HepG2 (cell line): ENCODE measurements around the gene STK39. TPM values are rescaled to one million over a fixed set of nuclear protein-coding genes. Genes with fewer than 3 reads are reported as not detected.
A peak's percentile ranks its signal among the peaks of the same experiment; 100 is the strongest.

Experiments used
- ARID4A ChIP-seq: sonication (generic); formaldehyde crosslinking; IDR thresholded peaks from 2 replicates; pipeline ENCODE4 v1.5.0; 2020; ENCODE audit warnings: mild to moderate bottlenecking, missing genetic modification reagents, borderline replicate concordance
- ATAD3A ChIP-seq: sonication (generic); formaldehyde crosslinking; IDR thresholded peaks from 2 replicates; pipeline ENCODE4 v1.4.0; 2020; ENCODE audit warnings: missing genetic modification reagents
- ATF6 ChIP-seq: sonication (generic); formaldehyde crosslinking; conservative IDR thresholded peaks from 2 replicates; pipeline ENCODE4 v1.4.0; 2020; ENCODE audit warnings: missing genetic modification reagents
- IKZF5 ChIP-seq: IDR thresholded peaks from 2 replicates; pipeline ENCODE4 v1.6.1; 2018; ENCODE audit warnings: missing genetic modification reagents, mild to moderate bottlenecking, missing compliant biosample characterization
- NCOA1 ChIP-seq: sonication (generic); formaldehyde crosslinking; IDR thresholded peaks from 2 replicates; pipeline ENCODE4 v1.9.0; 2021; ENCODE audit warnings: missing genetic modification reagents
- NFE2L1 ChIP-seq: sonication (generic); formaldehyde crosslinking; IDR thresholded peaks from 2 replicates; pipeline ENCODE4 v1.4.0; 2020; ENCODE audit warnings: missing genetic modification reagents, mild to moderate bottlenecking, borderline replicate concordance
- ZNF451 ChIP-seq: sonication (generic); formaldehyde crosslinking; IDR thresholded peaks from 2 replicates; pipeline ENCODE4 v1.5.0; 2020; ENCODE audit warnings: mild to moderate bottlenecking, missing genetic modification reagents
- ZNF619 ChIP-seq: sonication (generic); formaldehyde crosslinking; IDR thresholded peaks from 2 replicates; pipeline ENCODE4 v1.4.0; 2020; ENCODE audit warnings: mild to moderate bottlenecking, missing genetic modification reagents
- ZNF709 ChIP-seq: sonication (generic); formaldehyde crosslinking; IDR thresholded peaks from 2 replicates; pipeline ENCODE4 v1.5.0; 2020; ENCODE audit warnings: mild to moderate bottlenecking, missing genetic modification reagents
- ZNF770 ChIP-seq: sonication (generic); formaldehyde crosslinking; IDR thresholded peaks from 2 replicates; pipeline ENCODE4 v1.5.0; 2020; ENCODE audit warnings: mild to moderate bottlenecking, missing genetic modification reagents
- polyA plus RNA-seq, 8 experiments: library from polyadenylated mRNA; depleted of rRNA in 3 of 8; stranded (reverse) in 7 of 8; unstranded in 1 of 8; fragments of >200 nt; fragmentation: Illumina TruSeq in 4 of 8; extraction: Trizol in 4 of 8; gene quantifications; 2 replicates each; pipeline versions ENCODE4 v1.2.1 to v1.2.3, GENCODE V29; 2011 to 2016; ENCODE audit warnings: low read depth in 4 of 8, missing spikeins in 1 of 8, mixed read lengths in 1 of 8; ENCODE audit not compliant: insufficient read depth in 1 of 8
- total RNA-seq, 5 experiments: library from RNA; depleted of rRNA; stranded (reverse); fragments of >200 nt; fragmentation: Illumina TruSeq; extraction: Trizol; gene quantifications; 2 replicates each; pipeline ENCODE4 v1.2.3, GENCODE V29; 2016; ENCODE audit warnings: low read depth in 1 of 5
- TF ChIP-seq, protein P1 (sequence below): sonication (generic); formaldehyde crosslinking; IDR thresholded peaks from 2 replicates; pipeline ENCODE4 v1.4.0; 2020; ENCODE audit warnings: missing genetic modification reagents

STK39 gene
- total and polyA plus RNA-seq, 2 of the 13 experiments (the other 11 are each of a cell fraction or from before 2014, with no cell fraction given) = 27.3 to 38.4 TPM

DNA sequence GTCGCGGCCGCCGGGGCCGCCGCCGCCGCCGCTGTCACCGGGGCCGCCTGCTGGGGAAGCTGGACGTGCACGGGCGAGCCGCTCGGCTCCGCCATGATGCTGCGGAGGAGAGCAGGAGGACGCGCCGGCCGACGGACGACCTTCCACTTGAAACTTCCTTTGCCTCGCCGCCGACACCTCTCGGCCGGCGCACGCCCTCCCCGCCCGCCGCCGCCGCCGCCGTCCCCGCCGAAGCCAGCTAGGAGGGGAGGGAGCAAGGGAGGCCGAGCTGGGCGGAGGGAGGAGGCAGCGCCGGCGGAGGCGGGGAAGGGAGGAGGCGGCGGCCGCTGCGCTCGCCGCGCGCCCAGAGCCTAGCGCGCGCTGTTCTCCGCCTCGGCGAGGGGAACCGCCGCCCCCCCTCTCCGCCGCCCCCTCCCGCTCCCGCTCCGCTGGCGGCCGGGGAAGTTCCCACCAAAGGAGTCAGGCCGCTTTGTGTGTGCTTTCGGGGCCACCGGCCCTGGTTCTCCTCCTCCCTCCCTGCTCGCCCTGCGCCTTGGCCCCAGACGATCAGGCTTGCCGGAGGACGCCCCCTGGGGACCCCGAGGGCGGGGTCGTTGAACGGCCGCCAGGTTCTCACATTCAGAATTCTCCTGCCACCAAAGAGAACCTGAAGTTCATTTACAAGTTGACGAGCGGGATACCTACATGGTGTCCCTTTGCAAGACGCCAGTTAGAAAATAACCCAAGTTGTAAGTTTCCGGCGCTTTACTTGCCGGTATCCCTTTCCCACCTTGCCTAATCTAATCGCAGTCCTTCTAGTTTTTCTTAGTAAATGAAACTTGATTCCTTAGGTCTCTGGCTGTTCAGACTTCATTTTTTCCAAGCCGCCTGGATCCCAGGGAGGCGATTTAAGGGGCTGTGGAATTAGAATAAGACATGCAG lies at the start of gene STK39 (continued):
- TF ChIP-seq ATF6 (CRISPR knock-in tag) (peak; percentile 68; the same call in 1 of the 2 replicates), ZNF451 (peak; percentile 72; the same call in 1 of the 2 replicates), ZNF709 (CRISPR knock-in tag) (peak; percentile 76; the same call in 1 of the 2 replicates), ZNF619 (CRISPR knock-in tag) (no peak), ATAD3A (CRISPR knock-in tag) (no peak), ZNF770 (CRISPR knock-in tag) (peak; percentile 95), NFE2L1 (no peak), IKZF5 (peak; percentile 77; the same call in 1 of the 2 replicates), NCOA1 (CRISPR knock-in tag) (0 out of 2 replicates have a peak, but pooled peaks have one; percentile 59), ARID4A (CRISPR knock-in tag) (peak; percentile 65; the same call in 1 of the 2 replicates)
- TF ChIP-seq, protein P1, sequence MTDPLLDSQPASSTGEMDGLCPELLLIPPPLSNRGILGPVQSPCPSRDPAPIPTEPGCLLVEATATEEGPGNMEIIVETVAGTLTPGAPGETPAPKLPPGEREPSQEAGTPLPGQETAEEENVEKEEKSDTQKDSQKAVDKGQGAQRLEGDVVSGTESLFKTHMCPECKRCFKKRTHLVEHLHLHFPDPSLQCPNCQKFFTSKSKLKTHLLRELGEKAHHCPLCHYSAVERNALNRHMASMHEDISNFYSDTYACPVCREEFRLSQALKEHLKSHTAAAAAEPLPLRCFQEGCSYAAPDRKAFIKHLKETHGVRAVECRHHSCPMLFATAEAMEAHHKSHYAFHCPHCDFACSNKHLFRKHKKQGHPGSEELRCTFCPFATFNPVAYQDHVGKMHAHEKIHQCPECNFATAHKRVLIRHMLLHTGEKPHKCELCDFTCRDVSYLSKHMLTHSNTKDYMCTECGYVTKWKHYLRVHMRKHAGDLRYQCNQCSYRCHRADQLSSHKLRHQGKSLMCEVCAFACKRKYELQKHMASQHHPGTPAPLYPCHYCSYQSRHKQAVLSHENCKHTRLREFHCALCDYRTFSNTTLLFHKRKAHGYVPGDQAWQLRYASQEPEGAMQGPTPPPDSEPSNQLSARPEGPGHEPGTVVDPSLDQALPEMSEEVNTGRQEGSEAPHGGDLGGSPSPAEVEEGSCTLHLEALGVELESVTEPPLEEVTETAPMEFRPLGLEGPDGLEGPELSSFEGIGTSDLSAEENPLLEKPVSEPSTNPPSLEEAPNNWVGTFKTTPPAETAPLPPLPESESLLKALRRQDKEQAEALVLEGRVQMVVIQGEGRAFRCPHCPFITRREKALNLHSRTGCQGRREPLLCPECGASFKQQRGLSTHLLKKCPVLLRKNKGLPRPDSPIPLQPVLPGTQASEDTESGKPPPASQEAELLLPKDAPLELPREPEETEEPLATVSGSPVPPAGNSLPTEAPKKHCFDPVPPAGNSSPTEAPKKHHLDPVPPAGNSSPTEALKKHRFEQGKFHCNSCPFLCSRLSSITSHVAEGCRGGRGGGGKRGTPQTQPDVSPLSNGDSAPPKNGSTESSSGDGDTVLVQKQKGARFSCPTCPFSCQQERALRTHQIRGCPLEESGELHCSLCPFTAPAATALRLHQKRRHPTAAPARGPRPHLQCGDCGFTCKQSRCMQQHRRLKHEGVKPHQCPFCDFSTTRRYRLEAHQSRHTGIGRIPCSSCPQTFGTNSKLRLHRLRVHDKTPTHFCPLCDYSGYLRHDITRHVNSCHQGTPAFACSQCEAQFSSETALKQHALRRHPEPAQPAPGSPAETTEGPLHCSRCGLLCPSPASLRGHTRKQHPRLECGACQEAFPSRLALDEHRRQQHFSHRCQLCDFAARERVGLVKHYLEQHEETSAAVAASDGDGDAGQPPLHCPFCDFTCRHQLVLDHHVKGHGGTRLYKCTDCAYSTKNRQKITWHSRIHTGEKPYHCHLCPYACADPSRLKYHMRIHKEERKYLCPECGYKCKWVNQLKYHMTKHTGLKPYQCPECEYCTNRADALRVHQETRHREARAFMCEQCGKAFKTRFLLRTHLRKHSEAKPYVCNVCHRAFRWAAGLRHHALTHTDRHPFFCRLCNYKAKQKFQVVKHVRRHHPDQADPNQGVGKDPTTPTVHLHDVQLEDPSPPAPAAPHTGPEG (CRISPR knock-in tag) = 0 out of 2 replicates have a peak, but pooled peaks have one; percentile 45
